Endothelial cell of umbilical vein (primary cell): ENCODE results near the gene GLI1. TPM values are rescaled to one million over a fixed set of nuclear protein-coding genes. Genes with fewer than 3 reads are reported as not detected.

Experiments
- BruUV-seq: library from RNA; stranded (reverse); fragments of 400-500 nt; replicated peaks from 2 replicates; lab custom pipeline; 2021; lab: Mats Ljungman, UMichigan
- CTCF ChIA-PET: fragments of 300-600, 350-600 bp; sonication (Branson Sonifier 250); formaldehyde crosslinking; loops from one replicate; lab custom pipeline; 2021; ENCODE audit warnings: antibody characterized with exemption, inconsistent platforms; lab: Charles Lee
- POLR2A ChIA-PET: fragments of 300-600, 350-600 bp; sonication (Branson Sonifier 250); formaldehyde crosslinking; loops from one replicate; lab custom pipeline; 2021; ENCODE audit warnings: antibody characterized with exemption, inconsistent platforms; lab: Charles Lee
- DNase-seq: peaks from one replicate; pipeline ENCODE4 v3.0.0-alpha.2; 2011; ENCODE audit warnings: low read depth, low spot score
- FAIRE-seq: peaks from 2 replicates; lab custom pipeline; 2011; peaks lifted over from hg19 to GRCh38; lab: Jason Lieb, UNC
- H2AFZ ChIP-seq: 2 replicates; pipeline ENCODE4 v1.6.0; 2012; ENCODE audit warnings: low read depth, low read length, control low read depth, inconsistent platforms
- H3K27ac ChIP-seq: 2 replicates; pipeline ENCODE4 v1.5.1; 2011; ENCODE audit warnings: low read depth, mild to moderate bottlenecking, control low read depth, low read length, moderate library complexity; ENCODE audit not compliant: insufficient read depth
- H3K27me3 ChIP-seq, 2 experiments: 2 replicates each; pipeline versions ENCODE4 v1.6.0 to v1.6.1; 2011; ENCODE audit warnings: low read length in 2 of 2, mixed read lengths in 1 of 2; ENCODE audit not compliant: control insufficient read depth in 2 of 2, insufficient read depth in 2 of 2
- H3K36me3 ChIP-seq, 2 experiments: 2 replicates in 1 of 2; 3 replicates in 1 of 2; pipeline ENCODE4 v1.5.1; 2011; ENCODE audit warnings: low read length in 2 of 2, mild to moderate bottlenecking in 1 of 2, moderate library complexity in 1 of 2; ENCODE audit not compliant: control insufficient read depth in 2 of 2, insufficient read depth in 2 of 2; ENCODE audit errors: extremely low read depth in 1 of 2
- H3K4me1 ChIP-seq: 3 replicates; pipeline ENCODE4 v1.5.1; 2011; ENCODE audit warnings: mild to moderate bottlenecking, low read length; ENCODE audit not compliant: control insufficient read depth, insufficient read depth; ENCODE audit errors: extremely low read depth
- H3K4me2 ChIP-seq: 2 replicates; pipeline ENCODE4 v1.6.1; 2011; ENCODE audit warnings: low read length, control low read depth, mixed read lengths; ENCODE audit not compliant: insufficient read depth
- H3K4me3 ChIP-seq, 3 experiments: fragments of 200-600 bp in 1 of 3; sonication (generic), shearing (Covaris generic) in 1 of 3; replicated peaks in 1 of 3; 2 replicates each; pipeline ENCODE4 v1.5.1; 2011 to 2016; ENCODE audit warnings: control low read depth in 3 of 3, low read length in 3 of 3, mild to moderate bottlenecking in 2 of 3, inconsistent platforms in 1 of 3, low read depth in 1 of 3, moderate library complexity in 1 of 3; ENCODE audit not compliant: insufficient read depth in 1 of 3
- H3K79me2 ChIP-seq: 2 replicates; pipeline ENCODE4 v1.6.0; 2012; ENCODE audit warnings: low read length, inconsistent platforms; ENCODE audit not compliant: control insufficient read depth, insufficient read depth
- H3K9ac ChIP-seq: replicated peaks from 2 replicates; pipeline ENCODE3; 2011; ENCODE audit warnings: low read length, control low read depth; ENCODE audit not compliant: insufficient read depth; ENCODE audit errors: extremely low read depth
- H3K9me1 ChIP-seq: replicated peaks from 3 replicates; pipeline ENCODE4 v1.6.0; 2011; ENCODE audit warnings: mild to moderate bottlenecking, low read length; ENCODE audit not compliant: control insufficient read depth, insufficient read depth; ENCODE audit errors: extremely low read depth
- H3K9me3 ChIP-seq: replicated peaks from 2 replicates; pipeline ENCODE4 v1.5.1; 2012; ENCODE audit warnings: low read length, inconsistent platforms; ENCODE audit not compliant: control insufficient read depth, insufficient read depth
- H4K20me1 ChIP-seq: replicated peaks from 2 replicates; pipeline ENCODE3; 2011; ENCODE audit warnings: mild to moderate bottlenecking, low read length; ENCODE audit not compliant: control insufficient read depth, insufficient read depth; ENCODE audit errors: extremely low read depth
- CTCF ChIP-seq, 2 donors: IDR thresholded peaks; 1 replicate in 1 of 2; 2 replicates in 1 of 2; pipeline ENCODE4 v1.5.1; 2011; ENCODE audit warnings: low read length in 2 of 2, mild to moderate bottlenecking in 2 of 2, moderate library complexity in 2 of 2, control low read depth in 1 of 2, inconsistent platforms in 1 of 2, low read depth in 1 of 2; ENCODE audit not compliant: insufficient read depth in 1 of 2; ENCODE audit errors: extremely low read depth in 1 of 2
- EZH2 ChIP-seq: IDR thresholded peaks from 2 replicates; pipeline ENCODE4 v1.6.1; 2012; ENCODE audit warnings: borderline replicate concordance, low read depth, mild to moderate bottlenecking, moderate library complexity, low read length, inconsistent platforms; ENCODE audit not compliant: severe bottlenecking
- FOS ChIP-seq: IDR thresholded peaks from 2 replicates; pipeline ENCODE4 v1.6.1; 2011; ENCODE audit warnings: mild to moderate bottlenecking, low read length, moderate library complexity, borderline replicate concordance; ENCODE audit not compliant: insufficient read depth
- GATA2 ChIP-seq: IDR thresholded peaks from 2 replicates; pipeline ENCODE4 v1.7.0; 2011; ENCODE audit warnings: low read depth, mild to moderate bottlenecking, moderate library complexity, mixed read lengths, low read length; ENCODE audit not compliant: insufficient read length, insufficient read depth
- JUN ChIP-seq: IDR thresholded peaks from 2 replicates; pipeline ENCODE4 v1.6.1; 2011; ENCODE audit warnings: borderline replicate concordance, low read depth; ENCODE audit not compliant: insufficient read length, insufficient read depth
- MAX ChIP-seq: IDR thresholded peaks from 2 replicates; pipeline ENCODE4 v1.6.1; 2011; ENCODE audit not compliant: insufficient read depth, insufficient read length
- MYC ChIP-seq: IDR thresholded peaks from one replicate; pipeline ENCODE4 v1.6.1; 2011; ENCODE audit warnings: mild to moderate bottlenecking, low read depth, low read length
- POLR2A ChIP-seq: IDR thresholded peaks from 2 replicates; pipeline ENCODE4 v1.6.1; 2012; ENCODE audit warnings: low read depth, mild to moderate bottlenecking, control low read depth, low read length
- POLR2AphosphoS5 ChIP-seq: IDR thresholded peaks from 2 replicates; pipeline ENCODE4 v1.6.1; 2012; ENCODE audit warnings: low read depth, mild to moderate bottlenecking, control low read depth, low read length, moderate library complexity; ENCODE audit not compliant: insufficient read depth
- dilution Hi-C: fragments of 300-500 bp; cut with MboI; formaldehyde crosslinking; loops from one replicate; pipeline ENCODE4 v1.15.0; 2019; ENCODE audit warnings: low sequenced_read_pairs; ENCODE audit not compliant: extremely low pct_ligation_motif_present
- intact Hi-C: fragments of 100-400 bp; cut with micrococcal nuclease; formaldehyde crosslinking; loops from one replicate; pipeline ENCODE4 v1.10.0; 2022
- polyA plus RNA-seq, 4 experiments: library from polyadenylated mRNA; depleted of rRNA in 3 of 4; stranded (reverse) in 3 of 4; unstranded in 1 of 4; fragments of >200 nt; gene quantifications; 2 replicates each; pipeline versions ENCODE4 v1.2.1 to v1.2.3, GENCODE V29; 2011 to 2012; ENCODE audit warnings: missing spikeins in 1 of 4
- total RNA-seq: library from RNA; stranded (reverse); gene quantifications from 2 replicates; pipeline ENCODE4 v1.2.3, GENCODE V29; 2021

GLI1 gene
- total and polyA plus RNA-seq, 2 donors (not counting 3 experiments of a cell fraction or from before 2014, with no cell fraction given): 0.10 to 0.29 TPM

GRCh38 chr12:57464569-57464968, 5.0 kb downstream of the GLI1 start:
- BruUV-seq: no TSS peak
- no peak for FAIRE-seq
- H3K9me3 ChIP-seq: no peaks in the 10 kb centered on the region
- no peak overlapping the region for H2AFZ ChIP-seq
- H3K4me2 ChIP-seq: no peak overlapping the region
- H3K27ac ChIP-seq: no peak overlapping the region
- H4K20me1 ChIP-seq: no peaks in the 10 kb centered on the region
- H3K27me3 ChIP-seq: peaks cover 9 to 20% of the 10 kb centered on the region in 2 experiments
- no peaks in the 10 kb centered on the region for H3K36me3 ChIP-seq
- no peaks in the 10 kb centered on the region for H3K79me2 ChIP-seq
- dilution Hi-C loops (no loop called here), intact Hi-C loops (no loop called here)
- ChIA-PET CTCF (interaction anchor here (2.2 kb wide), 1 partner anchor 157 kb away, joined by 5 read pairs; no protein-coding TSS in a partner anchor), POLR2A (no interaction called here)
- no peak overlapping the region for H3K4me3 ChIP-seq
- H3K9me1 ChIP-seq: no peaks in the 10 kb centered on the region
- no peak overlapping the region for H3K9ac ChIP-seq
- TF ChIP-seq MAX (no peak), POLR2A (no peak), MYC (no peak), CTCF (IDR thresholded peaks at IDR 0.05; ENCODE audit: extremely low read depth in 1 of 2, insufficient read depth in 1 of 2, low read depth in 1 of 2, low read length in 2 of 2) (no peak), POLR2AphosphoS5 (no peak), FOS (no peak), GATA2 (no peak), JUN (no peak), EZH2 (no peak)
- DNase-seq: no peak
- peaks cover 7% of the 10 kb centered on the region for H3K4me1 ChIP-seq
